Activated gamma-delta T cell treated with anti-CD3 and anti-CD28 coated beads, Interleukin-2, amount 50 U/mL, for 16 hours (primary cell): Measurements from ENCODE around the gene DNAJA1.
"Not testable (repeated sequence)": the region's sequence is repeated elsewhere in the genome, so short reads cannot be mapped to it uniquely, and the experiment has no call there.

Experiments
- DNase-seq: peaks from one replicate; pipeline ENCODE4 v3.0.0-alpha.2; 2020; ENCODE audit warnings: low read depth

The DNAJA1 gene

DNA sequence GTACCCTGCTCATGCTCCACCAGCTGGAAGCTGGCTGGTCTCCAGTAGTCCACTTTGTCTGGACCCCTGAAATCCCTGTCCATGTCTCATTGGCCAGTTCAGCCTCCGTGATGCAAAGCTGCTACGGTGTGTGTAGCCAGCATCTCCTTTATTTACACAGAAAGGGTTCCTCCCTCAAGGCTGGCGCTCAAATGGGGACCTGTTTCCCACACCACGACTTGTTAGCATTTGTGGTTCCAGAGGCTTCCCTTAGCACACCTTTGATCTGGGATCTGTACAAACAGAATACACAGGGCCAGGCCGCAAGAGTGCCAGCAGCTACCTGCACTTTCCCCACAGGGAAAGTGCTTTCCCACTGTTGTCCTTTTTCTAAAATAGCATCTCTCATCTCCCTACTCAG, 57.1 kb downstream of the DNAJA1 start:
- DNase-seq, result no peak

DNA sequence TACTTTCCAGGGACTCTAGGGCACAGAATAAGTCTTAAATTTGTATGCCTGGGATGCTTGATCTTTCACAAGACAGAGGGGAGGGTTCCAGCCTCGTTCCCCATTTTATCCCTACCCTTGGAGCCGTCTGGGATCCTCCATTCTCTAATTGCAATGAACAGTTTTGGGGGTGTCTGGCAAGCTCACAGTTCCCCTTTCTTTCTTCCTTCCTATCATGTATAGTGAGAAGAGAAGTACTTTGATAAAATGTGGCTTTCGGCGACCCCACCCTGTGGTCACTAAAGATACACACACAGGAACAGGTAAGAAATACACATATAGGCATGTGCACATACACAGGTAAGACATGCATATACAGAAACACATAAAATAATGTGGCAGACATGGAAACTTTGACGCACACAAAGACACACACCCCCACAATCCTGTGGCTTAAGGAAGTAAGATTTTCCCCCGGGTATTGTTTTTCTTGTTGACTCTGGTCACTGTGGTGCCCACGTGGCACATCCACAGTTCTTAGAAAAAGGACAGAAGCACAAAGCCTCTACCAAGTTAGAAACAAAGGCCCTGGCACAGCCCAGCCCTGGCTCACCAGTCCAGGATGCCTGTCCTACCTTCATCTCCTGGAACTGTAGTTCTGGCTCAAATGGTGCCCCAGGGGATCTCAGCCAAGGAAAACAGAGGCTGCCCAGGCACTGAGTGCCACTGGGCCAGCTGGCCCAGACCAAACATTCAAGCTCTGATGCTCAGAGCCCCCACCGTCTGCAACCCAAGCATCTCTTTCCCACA, 57.7 kb downstream of the DNAJA1 start:
- DNase-seq, result no peak

DNA sequence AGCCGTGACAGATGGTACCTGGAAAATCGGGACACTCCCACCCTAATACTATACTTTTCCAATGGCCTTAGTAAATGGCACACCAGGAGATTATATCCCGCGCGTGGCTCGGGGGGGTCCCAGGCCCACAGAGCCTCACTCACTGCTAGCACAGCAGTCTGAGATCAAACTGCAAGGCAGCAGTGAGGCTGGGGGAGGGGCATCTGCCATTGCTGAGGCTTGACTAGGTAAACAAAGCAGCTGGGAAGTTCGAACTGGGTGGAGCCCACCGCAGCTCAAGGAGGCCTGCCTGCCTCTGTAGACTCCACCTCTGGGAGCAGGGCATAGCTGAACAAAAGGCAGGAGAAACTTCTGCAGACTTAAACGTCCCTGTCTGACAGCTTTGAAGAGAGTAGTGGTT, 60.6 kb downstream of the DNAJA1 start:
- DNase-seq, result not testable (repeated sequence)
